ENCODE data around the gene PEX12. TPM values are rescaled to one million over a fixed set of nuclear protein-coding genes. Genes with fewer than 3 reads are reported as not detected.

Gene PEX12
- total RNA-seq, 1 experiment from 2014 or later, result 5.2 TPM

- TF ChIP-seq, protein P1, sequence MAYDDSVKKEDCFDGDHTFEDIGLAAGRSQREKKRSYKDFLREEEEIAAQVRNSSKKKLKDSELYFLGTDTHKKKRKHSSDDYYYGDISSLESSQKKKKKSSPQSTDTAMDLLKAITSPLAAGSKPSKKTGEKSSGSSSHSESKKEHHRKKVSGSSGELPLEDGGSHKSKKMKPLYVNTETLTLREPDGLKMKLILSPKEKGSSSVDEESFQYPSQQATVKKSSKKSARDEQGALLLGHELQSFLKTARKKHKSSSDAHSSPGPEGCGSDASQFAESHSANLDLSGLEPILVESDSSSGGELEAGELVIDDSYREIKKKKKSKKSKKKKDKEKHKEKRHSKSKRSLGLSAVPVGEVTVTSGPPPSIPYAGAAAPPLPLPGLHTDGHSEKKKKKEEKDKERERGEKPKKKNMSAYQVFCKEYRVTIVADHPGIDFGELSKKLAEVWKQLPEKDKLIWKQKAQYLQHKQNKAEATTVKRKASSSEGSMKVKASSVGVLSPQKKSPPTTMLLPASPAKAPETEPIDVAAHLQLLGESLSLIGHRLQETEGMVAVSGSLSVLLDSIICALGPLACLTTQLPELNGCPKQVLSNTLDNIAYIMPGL (CRISPR knock-in tag; IDR thresholded peaks at IDR 0.05), result 0 out of 2 replicates have a peak, but pooled peaks have one; percentile 60
- peak; percentile 84 for TF ChIP-seq ETV6 (CRISPR knock-in tag; IDR thresholded peaks at IDR 0.05)
- TF ChIP-seq, protein P2, sequence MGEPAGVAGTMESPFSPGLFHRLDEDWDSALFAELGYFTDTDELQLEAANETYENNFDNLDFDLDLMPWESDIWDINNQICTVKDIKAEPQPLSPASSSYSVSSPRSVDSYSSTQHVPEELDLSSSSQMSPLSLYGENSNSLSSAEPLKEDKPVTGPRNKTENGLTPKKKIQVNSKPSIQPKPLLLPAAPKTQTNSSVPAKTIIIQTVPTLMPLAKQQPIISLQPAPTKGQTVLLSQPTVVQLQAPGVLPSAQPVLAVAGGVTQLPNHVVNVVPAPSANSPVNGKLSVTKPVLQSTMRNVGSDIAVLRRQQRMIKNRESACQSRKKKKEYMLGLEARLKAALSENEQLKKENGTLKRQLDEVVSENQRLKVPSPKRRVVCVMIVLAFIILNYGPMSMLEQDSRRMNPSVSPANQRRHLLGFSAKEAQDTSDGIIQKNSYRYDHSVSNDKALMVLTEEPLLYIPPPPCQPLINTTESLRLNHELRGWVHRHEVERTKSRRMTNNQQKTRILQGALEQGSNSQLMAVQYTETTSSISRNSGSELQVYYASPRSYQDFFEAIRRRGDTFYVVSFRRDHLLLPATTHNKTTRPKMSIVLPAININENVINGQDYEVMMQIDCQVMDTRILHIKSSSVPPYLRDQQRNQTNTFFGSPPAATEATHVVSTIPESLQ (CRISPR knock-in tag; IDR thresholded peaks at IDR 0.05), result no peak
- TF ChIP-seq ZNF138 (CRISPR knock-in tag; conservative IDR thresholded peaks at IDR 0.05), result no peak
- TF ChIP-seq ATF1 (CRISPR knock-in tag; IDR thresholded peaks at IDR 0.05), result peak; percentile 93; the same call in 1 of the 2 replicates
- peak; percentile 81; the same call in 1 of the 2 replicates for TF ChIP-seq GABPB1 (CRISPR knock-in tag; IDR thresholded peaks at IDR 0.05)
- TF ChIP-seq ZNF219 (CRISPR knock-in tag; IDR thresholded peaks at IDR 0.05; ENCODE audit: borderline replicate concordance), result no peak
- TF ChIP-seq SP1 (CRISPR knock-in tag; conservative IDR thresholded peaks at IDR 0.05), result peak; percentile 85
- TF ChIP-seq HMGA2 (CRISPR knock-in tag; IDR thresholded peaks at IDR 0.05), result 0 out of 2 replicates have a peak, but pooled peaks have one; percentile 5
- no peak for TF ChIP-seq EMX1 (CRISPR knock-in tag; IDR thresholded peaks at IDR 0.05)
Observed at GRCh38 chr17:35587074-35587961, 8.9 kb upstream of the PEX12 start, which contains the start of gene AP2B1 (continued).

- no peaks in the 10 kb centered on the region for H3K9me3 Mint-ChIP-seq
- peaks cover 12% of the 10 kb centered on the region for H3K27me3 Mint-ChIP-seq (ENCODE audit: low read depth)
- ChIA-PET POLR2A (interaction anchor here (0.5 to 1.5 kb wide), 3 partner anchors 8 to 155 kb away, joined by 3 to 17 read pairs (median 3); partner anchors contain the start of gene PEX12), CTCF (interaction anchor here (0.8 to 2.1 kb wide), 5 partner anchors 8 to 177 kb away, joined by 3 to 12 read pairs (median 4); no protein-coding TSS in a partner anchor)
- peaks cover 4% of the 10 kb centered on the region; the same call in 1 of the 2 replicates for H3K36me3 Mint-ChIP-seq
- no peak for TF ChIP-seq ZNF396 (CRISPR knock-in tag; IDR thresholded peaks at IDR 0.05; ENCODE audit: borderline replicate concordance)
- no peak for TF ChIP-seq ATF3 (CRISPR knock-in tag; conservative IDR thresholded peaks at IDR 0.05)
- H3K4me3 Mint-ChIP-seq, result peak overlapping the region; percentile 100
- ATAC-seq, result peak; percentile 21
- no peak for DNase-seq (ENCODE audit: low spot score)
- H3K4me1 Mint-ChIP-seq, result peaks cover 19% of the 10 kb centered on the region
- H3K27ac Mint-ChIP-seq, result peak overlapping the region; percentile 100
Observed at GRCh38 chr17:35586569-35587073, 8.2 kb upstream of the PEX12 start.

DNA sequence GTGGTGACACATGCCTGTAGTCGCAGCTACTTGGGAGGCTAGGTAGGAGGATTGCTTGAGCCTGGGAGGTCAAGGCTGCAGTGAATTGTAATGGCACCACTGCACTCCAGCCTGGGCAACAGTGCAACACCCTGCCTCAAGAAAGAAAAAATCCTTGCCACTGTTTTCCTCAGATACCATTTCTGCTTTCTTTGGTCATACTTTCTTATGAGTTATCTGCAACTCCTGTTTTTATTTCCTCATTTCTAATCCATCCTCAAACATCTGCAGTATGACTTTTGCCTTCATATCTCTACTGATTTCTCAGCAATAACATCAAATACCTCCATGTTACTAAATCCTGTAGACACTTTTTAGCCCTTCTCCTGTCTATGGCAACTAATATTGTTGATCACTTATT lies 5.7 kb upstream of the PEX12 start:
- TF ChIP-seq FOXP4 (CRISPR knock-in tag; IDR thresholded peaks at IDR 0.05), result no peak
- TF ChIP-seq, protein P3, sequence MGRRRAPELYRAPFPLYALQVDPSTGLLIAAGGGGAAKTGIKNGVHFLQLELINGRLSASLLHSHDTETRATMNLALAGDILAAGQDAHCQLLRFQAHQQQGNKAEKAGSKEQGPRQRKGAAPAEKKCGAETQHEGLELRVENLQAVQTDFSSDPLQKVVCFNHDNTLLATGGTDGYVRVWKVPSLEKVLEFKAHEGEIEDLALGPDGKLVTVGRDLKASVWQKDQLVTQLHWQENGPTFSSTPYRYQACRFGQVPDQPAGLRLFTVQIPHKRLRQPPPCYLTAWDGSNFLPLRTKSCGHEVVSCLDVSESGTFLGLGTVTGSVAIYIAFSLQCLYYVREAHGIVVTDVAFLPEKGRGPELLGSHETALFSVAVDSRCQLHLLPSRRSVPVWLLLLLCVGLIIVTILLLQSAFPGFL (CRISPR knock-in tag; IDR thresholded peaks at IDR 0.05; ENCODE audit: borderline replicate concordance), result no peak
- TF ChIP-seq STAT6 (CRISPR knock-in tag; conservative IDR thresholded peaks at IDR 0.05; ENCODE audit: low read depth), result no peak
- no peak for TF ChIP-seq EMX1 (CRISPR knock-in tag; IDR thresholded peaks at IDR 0.05)
- Mint-ChIP-seq H3K36me3 (peaks cover 4% of the 10 kb centered on the region; the same call in 1 of the 2 replicates), H3K4me3 (no peak overlapping the region), H3K27ac (no peak overlapping the region), H3K9me3 (no peaks in the 10 kb centered on the region), H3K27me3 (ENCODE audit: low read depth) (peaks cover 12% of the 10 kb centered on the region), H3K4me1 (peaks cover 17% of the 10 kb centered on the region)
- DNase-seq (ENCODE audit: low spot score), result no peak
- ATAC-seq, result no peak
- CTCF ChIA-PET, result no interaction called here
- POLR2A ChIA-PET, result no interaction called here
